Prostate gland (tissue), 2 donors: ENCODE data around the gene MYH9. TPM values are rescaled to one million over a fixed set of nuclear protein-coding genes. Genes with fewer than 3 reads are reported as not detected.
A peak's percentile ranks its signal among the peaks of the same experiment; 100 is the strongest.

ENCODE experiments used
- DNase-seq: peaks from one replicate; pipeline ENCODE4 v3.0.0-alpha.2; 2019; ENCODE audit warnings: low spot score
- H3K27ac ChIP-seq, 2 donors: fragments of 200-600 bp; sonication (generic); 2 replicates each; pipeline ENCODE4 v1.5.1; 2017 to 2019
- H3K27me3 ChIP-seq: fragments of 200-600 bp; sonication (generic); replicated peaks from 2 replicates; pipeline ENCODE4 v1.5.1; 2019; ENCODE audit not compliant: insufficient read depth
- H3K36me3 ChIP-seq, 2 donors: fragments of 200-600 bp; sonication (generic); 1 replicate in 1 of 2; 2 replicates in 1 of 2; pipeline versions ENCODE4 v1.5.1 to v1.8.1; 2017 to 2019
- H3K4me1 ChIP-seq: fragments of 200-600 bp; sonication (generic); replicated peaks from 2 replicates; pipeline ENCODE4 v1.5.1; 2019
- H3K4me3 ChIP-seq, 2 donors: fragments of 200-600 bp; sonication (generic); 2 replicates each; pipeline ENCODE4 v1.5.1; 2017 to 2019
- H3K9me3 ChIP-seq: fragments of 200-600 bp; sonication (generic); 2 replicates; pipeline ENCODE4 v1.5.1; 2017
- POLR2A ChIP-seq: fragments of 450-650 bp; IDR thresholded peaks from one replicate; pipeline ENCODE4 v1.6.1; 2016; ENCODE audit warnings: antibody characterized with exemption, mild to moderate bottlenecking
- POLR2AphosphoS5 ChIP-seq: sonication (generic); formaldehyde crosslinking; IDR thresholded peaks from one replicate; pipeline ENCODE4 v1.6.1; 2017; ENCODE audit warnings: antibody characterized with exemption
- WGBS: methylation state at CpG from one replicate; pipeline ENCODE4 v1.1.5; 2018; 5-methylcytosine and 5-hydroxymethylcytosine counted together
- intact Hi-C: fragments of 100-400 bp; cut with DNase I; formaldehyde crosslinking; loops from one replicate; pipeline ENCODE4 v1.14.2; 2022
- total RNA-seq, 2 donors: library from RNA; depleted of rRNA; stranded (reverse); fragments of >200 nt; gene quantifications; one replicate each; pipeline ENCODE4 v1.1.0, GENCODE V29; 2016
- TF ChIP-seq, protein P1 (sequence below), 4 experiments: fragments of 200-600 bp in 2 of 4; fragments of 450-650 bp in 2 of 4; sonication (generic) in 2 of 4; IDR thresholded peaks; 1 replicate in 3 of 4; 2 replicates in 1 of 4; pipeline ENCODE4 v1.5.1; 2016 to 2019; ENCODE audit warnings: antibody characterized with exemption in 4 of 4, mild to moderate bottlenecking in 2 of 4, moderate library complexity in 2 of 4

MYH9 gene
- total RNA-seq, 2 donors from 2014 or later, result 295 to 329 TPM

DNA sequence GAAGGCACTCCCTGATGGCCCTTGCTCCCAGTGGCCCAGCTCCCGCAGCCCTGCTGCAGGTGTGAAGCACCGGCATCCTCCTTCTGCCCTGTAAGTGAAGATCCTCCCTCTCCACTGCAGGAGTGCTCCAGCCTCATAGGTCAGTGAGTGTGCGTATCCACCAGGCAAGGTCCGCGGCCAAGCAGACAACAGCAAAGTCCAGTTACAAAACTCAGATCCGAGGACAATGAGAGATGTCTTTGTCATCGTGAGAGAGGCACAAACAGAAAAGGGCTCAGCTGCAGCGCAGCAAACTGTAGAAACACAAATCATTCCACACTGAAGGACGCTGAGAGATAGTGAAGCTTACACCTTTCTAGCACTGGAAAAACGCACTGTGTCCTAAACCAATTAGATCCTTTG lies 46.1 kb downstream of the MYH9 start:
- intact Hi-C loops, result no loop called here
- DNase-seq, result no peak
- Histone ChIP-seq H3K4me3 (no peak overlapping the region), H3K27ac (peak overlapping the region; percentile 85 to 96), H3K27me3 (no peaks in the 10 kb centered on the region), H3K36me3 (peaks cover 4 to 5% of the 10 kb centered on the region in 2 donors), H3K9me3 (no peaks in the 10 kb centered on the region), H3K4me1 (peaks cover 22% of the 10 kb centered on the region)
- TF ChIP-seq, protein P1, sequence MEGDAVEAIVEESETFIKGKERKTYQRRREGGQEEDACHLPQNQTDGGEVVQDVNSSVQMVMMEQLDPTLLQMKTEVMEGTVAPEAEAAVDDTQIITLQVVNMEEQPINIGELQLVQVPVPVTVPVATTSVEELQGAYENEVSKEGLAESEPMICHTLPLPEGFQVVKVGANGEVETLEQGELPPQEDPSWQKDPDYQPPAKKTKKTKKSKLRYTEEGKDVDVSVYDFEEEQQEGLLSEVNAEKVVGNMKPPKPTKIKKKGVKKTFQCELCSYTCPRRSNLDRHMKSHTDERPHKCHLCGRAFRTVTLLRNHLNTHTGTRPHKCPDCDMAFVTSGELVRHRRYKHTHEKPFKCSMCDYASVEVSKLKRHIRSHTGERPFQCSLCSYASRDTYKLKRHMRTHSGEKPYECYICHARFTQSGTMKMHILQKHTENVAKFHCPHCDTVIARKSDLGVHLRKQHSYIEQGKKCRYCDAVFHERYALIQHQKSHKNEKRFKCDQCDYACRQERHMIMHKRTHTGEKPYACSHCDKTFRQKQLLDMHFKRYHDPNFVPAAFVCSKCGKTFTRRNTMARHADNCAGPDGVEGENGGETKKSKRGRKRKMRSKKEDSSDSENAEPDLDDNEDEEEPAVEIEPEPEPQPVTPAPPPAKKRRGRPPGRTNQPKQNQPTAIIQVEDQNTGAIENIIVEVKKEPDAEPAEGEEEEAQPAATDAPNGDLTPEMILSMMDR (IDR thresholded peaks at IDR 0.05), result no peak
- TF ChIP-seq POLR2AphosphoS5 (no peak), POLR2A (no peak)
- WGBS, result 75% methylated on average over 10 of the region's 10 CpGs

DNA sequence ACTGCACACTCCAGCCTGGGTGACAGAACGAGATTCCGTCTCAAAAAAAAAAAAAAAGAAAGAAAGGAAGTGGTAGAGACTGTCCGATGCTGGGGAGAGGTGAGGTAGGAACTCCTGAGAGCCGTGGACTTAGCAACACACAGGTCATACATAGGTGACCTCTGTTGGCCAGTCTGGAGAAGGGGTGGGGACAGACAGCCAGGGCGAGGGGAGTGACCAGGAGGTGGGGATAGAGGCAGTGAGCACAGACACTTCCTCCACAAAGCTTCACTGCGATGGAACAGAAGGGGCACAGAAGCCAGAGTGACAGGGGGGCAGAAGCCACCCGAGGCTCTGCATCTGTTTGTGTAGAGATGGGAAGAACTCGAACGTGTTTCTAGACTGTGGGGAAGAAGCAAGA lies 47.1 kb downstream of the MYH9 start:
- TF ChIP-seq POLR2A (no peak), POLR2AphosphoS5 (no peak)
- TF ChIP-seq, protein P1 (IDR thresholded peaks at IDR 0.05), result no peak
- Histone ChIP-seq H3K4me1 (peaks cover 32% of the 10 kb centered on the region), H3K9me3 (no peaks in the 10 kb centered on the region), H3K27ac (peak overlapping the region; percentile 94 to 96), H3K36me3 (peaks cover 4 to 5% of the 10 kb centered on the region in 2 donors), H3K4me3 (no peak overlapping the region), H3K27me3 (no peaks in the 10 kb centered on the region)
- no peak for DNase-seq
- 54% methylated on average over 9 of the region's 9 CpGs for WGBS
- intact Hi-C loops, result no loop called here

DNA sequence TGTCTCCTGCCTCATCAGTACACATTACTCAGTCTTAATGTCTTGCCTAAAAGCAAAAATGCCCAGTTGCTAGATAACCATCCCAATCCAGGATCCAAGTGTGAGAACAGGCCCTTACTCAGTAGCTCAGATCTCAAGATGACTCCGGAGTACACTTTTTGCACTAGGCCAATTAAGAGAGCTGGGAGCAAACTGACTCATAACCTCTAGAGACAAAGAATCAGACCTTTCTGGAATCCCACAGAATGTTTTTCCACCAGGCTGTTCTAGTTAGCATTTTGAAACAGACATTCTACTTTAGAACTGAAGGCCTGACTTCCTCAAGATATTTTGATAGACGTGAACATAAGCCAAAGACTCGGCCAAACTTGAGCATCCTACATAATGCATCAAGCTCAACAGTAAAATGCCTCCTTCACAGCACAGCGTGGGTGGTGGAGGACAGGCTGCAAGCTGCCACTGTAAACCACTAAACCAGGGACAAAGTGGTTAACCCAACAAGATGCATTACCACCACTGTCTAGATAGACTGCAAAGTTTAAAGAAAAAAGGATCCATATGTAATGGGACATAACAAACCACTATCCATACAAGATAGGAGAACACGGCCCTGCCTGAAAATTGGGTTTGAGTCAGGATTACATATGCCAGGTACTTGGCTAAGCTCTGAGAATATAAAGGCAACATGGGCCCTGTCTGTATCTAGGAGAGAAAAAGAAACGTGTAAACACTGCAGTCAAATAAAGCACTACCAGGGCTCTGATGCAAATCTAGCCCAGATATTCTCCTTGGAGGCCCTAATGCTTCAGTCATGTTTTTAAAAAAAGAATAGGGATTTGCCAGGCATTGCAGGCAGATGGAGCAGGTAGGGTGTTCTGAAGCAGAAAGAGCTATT lies 48.3 kb downstream of the MYH9 start:
- no peak overlapping the region for H3K4me3 ChIP-seq
- H3K4me1 ChIP-seq, result peaks cover 43% of the 10 kb centered on the region
- intact Hi-C loops, result no loop called here
- no peak for DNase-seq
- H3K27me3 ChIP-seq, result no peaks in the 10 kb centered on the region
- WGBS, result 46% methylated on average over 6 of the region's 6 CpGs
- H3K36me3 ChIP-seq, result peaks cover 4 to 5% of the 10 kb centered on the region in 2 donors
- no peaks in the 10 kb centered on the region for H3K9me3 ChIP-seq
- TF ChIP-seq POLR2A, result no peak
- no peak for TF ChIP-seq POLR2AphosphoS5
- TF ChIP-seq, protein P1 (IDR thresholded peaks at IDR 0.05), result no peak
- H3K27ac ChIP-seq, result peak overlapping the region; percentile 94 to 96

DNA sequence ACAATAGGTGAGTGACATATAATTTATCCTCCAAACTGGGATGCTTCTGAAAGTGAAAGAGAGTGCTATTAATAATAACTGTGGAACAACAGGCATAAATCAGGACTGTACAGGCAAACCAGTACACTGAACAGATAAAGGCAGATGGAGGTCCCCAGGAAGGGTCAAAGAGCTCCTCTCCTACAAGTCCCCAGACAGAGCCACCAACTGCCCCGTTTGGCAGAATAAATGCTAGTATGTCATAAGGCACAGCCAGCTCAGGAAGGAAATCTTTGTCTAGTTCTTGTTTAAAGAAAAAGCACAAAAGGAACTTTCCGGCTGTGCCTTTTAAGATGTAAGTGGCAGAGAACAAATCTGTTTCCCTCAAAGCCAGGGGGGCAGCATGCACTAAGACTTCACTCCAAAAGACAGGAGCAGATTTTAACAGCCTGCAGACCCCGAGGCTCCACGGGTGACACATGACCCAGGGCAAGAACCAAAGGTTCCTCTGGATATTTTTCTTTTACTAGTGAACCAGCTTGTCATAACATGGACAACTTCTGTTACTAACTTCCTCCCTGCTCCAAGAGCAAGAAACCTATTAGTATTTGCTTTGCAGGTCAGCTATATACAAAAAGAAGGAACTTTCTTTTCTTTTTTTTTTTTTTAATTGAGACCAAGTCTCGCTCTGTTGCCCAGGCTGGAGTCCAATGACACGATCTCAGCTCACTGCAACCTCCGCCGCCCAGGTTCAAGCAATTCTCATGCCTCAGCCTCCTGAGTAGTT lies 50.2 kb downstream of the MYH9 start:
- TF ChIP-seq POLR2AphosphoS5 (peak; percentile 13), POLR2A (no peak)
- TF ChIP-seq, protein P1 (IDR thresholded peaks at IDR 0.05), result peak in 1 of 4 experiments; percentile 2
- H3K27ac ChIP-seq, result peak overlapping the region; percentile 94 to 96
- H3K4me1 ChIP-seq, result peaks cover 55% of the 10 kb centered on the region
- 26% methylated on average over 8 of the region's 8 CpGs for WGBS
- DNase-seq, result no peak
- H3K27me3 ChIP-seq, result no peaks in the 10 kb centered on the region
- peaks cover 4 to 5% of the 10 kb centered on the region in 2 donors for H3K36me3 ChIP-seq
- no peak overlapping the region for H3K4me3 ChIP-seq
- intact Hi-C loops, result no loop called here
- H3K9me3 ChIP-seq, result no peaks in the 10 kb centered on the region
